GM21381 (cell line): ENCODE data around the gene CUTC.

Source experiments
- ATAC-seq: cut with Tn5 transposase; IDR thresholded peaks from one replicate; pipeline ENCODE4 v1.9.1; 2021; ENCODE audit warnings: mild to moderate bottlenecking, moderate library complexity; ENCODE audit not compliant: unreplicated experiment

The CUTC gene

GRCh38 chr10:99781734-99782429 lies 49.8 kb downstream of the CUTC start:
- ATAC-seq = no peak

GRCh38 chr10:99782447-99783286 lies 50.6 kb downstream of the CUTC start, which contains the start of gene ABCC2:
ABCC2 (plus strand) TSS chr10:99782640; CDS start chr10:99782845, 205 bp downstream.
- ATAC-seq = no peak

- no peak for ATAC-seq
Measured at GRCh38 chr10:99784016-99784726, 52.1 kb downstream of the CUTC start.

GRCh38 chr10:99784727-99785441 lies 52.9 kb downstream of the CUTC start:
- ATAC-seq = no peak

- no peak for ATAC-seq
Measured at GRCh38 chr10:99785646-99786045, 53.6 kb downstream of the CUTC start.

- no peak for ATAC-seq
Measured at GRCh38 chr10:99787311-99787710, 55.3 kb downstream of the CUTC start.

- ATAC-seq = no peak
Measured at GRCh38 chr10:99787782-99788445, 55.9 kb downstream of the CUTC start.

GRCh38 chr10:99788598-99789256 lies 56.7 kb downstream of the CUTC start:
- no peak for ATAC-seq

GRCh38 chr10:99791831-99792230 lies 59.8 kb downstream of the CUTC start:
- ATAC-seq = no peak

- no peak for ATAC-seq
Measured at GRCh38 chr10:99793819-99794218, 61.8 kb downstream of the CUTC start.

- no peak for ATAC-seq
Measured at GRCh38 chr10:99796928-99797327, 64.9 kb downstream of the CUTC start.

GRCh38 chr10:99798031-99798430 lies 66.0 kb downstream of the CUTC start:
- ATAC-seq = no peak

- no peak for ATAC-seq
Measured at GRCh38 chr10:99798920-99799319, 66.9 kb downstream of the CUTC start.

GRCh38 chr10:99799613-99800012 lies 67.6 kb downstream of the CUTC start:
- no peak for ATAC-seq

- ATAC-seq = no peak
Measured at GRCh38 chr10:99804471-99804870, 72.4 kb downstream of the CUTC start.

GRCh38 chr10:99805190-99805589 lies 73.2 kb downstream of the CUTC start:
- ATAC-seq = no peak
